ENCODE measurements around the gene ADGRG1. TPM values are rescaled to one million over a fixed set of nuclear protein-coding genes. Genes with fewer than 3 reads are reported as not detected.

ADGRG1 gene
- total RNA-seq, 1 experiment from 2014 or later = 2.0 TPM

DNA sequence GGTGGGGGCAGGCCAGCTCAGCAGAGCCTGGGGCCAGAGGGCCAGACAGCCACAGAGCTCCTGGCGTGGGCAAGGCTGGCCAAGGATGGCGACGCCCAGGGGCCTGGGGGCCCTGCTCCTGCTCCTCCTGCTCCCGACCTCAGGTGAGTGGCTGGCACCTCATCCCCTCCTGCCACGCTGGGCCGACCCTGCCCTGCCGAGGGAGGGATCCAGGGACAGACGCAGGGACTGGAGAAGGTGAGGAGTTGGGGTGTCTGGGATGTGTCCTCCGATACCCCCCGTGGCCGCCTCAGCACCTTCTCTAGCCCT lies 39.8 kb downstream of the ADGRG1 start, which contains the start of gene ADGRG3:
ADGRG3 (plus strand) TSS at position 44 of the 309 bp plus-strand sequence; CDS start at position 86, 42 bp downstream.
- H3K4me3 Mint-ChIP-seq = no peak within 1 kb of the TSS
- no peak within 1 kb of the TSS for H3K27ac Mint-ChIP-seq
- H3K9me3 Mint-ChIP-seq = no peaks in the 10 kb centered on the region
- no peaks in the 10 kb centered on the region for H3K27me3 Mint-ChIP-seq (ENCODE audit: low read depth)
- no peaks in the 10 kb centered on the region for H3K36me3 Mint-ChIP-seq
- POLR2A ChIA-PET = no interaction called here
- ATAC-seq = no peak
- DNase-seq (ENCODE audit: low spot score) = no peak
- no peaks in the 10 kb centered on the region for H3K4me1 Mint-ChIP-seq
- TF ChIP-seq SOX15 (CRISPR knock-in tag; IDR thresholded peaks at IDR 0.05) (no peak), ATF2 (CRISPR knock-in tag; IDR thresholded peaks at IDR 0.05; ENCODE audit: borderline replicate concordance, low read depth) (no peak), EMX1 (CRISPR knock-in tag; IDR thresholded peaks at IDR 0.05) (no peak), ZNF396 (CRISPR knock-in tag; IDR thresholded peaks at IDR 0.05; ENCODE audit: borderline replicate concordance) (no peak), SMAD4 (CRISPR knock-in tag; IDR thresholded peaks at IDR 0.05) (no peak), FOXJ3 (CRISPR knock-in tag; IDR thresholded peaks at IDR 0.05; ENCODE audit: borderline replicate concordance) (no peak), GRHL2 (CRISPR knock-in tag; IDR thresholded peaks at IDR 0.05; ENCODE audit: insufficient replicate concordance, severe bottlenecking) (no peak), NFE2L1 (CRISPR knock-in tag; IDR thresholded peaks at IDR 0.05) (no peak), NFYB (CRISPR knock-in tag; conservative IDR thresholded peaks at IDR 0.05; ENCODE audit: low read depth) (no peak), ZBTB21 (CRISPR knock-in tag; IDR thresholded peaks at IDR 0.05; ENCODE audit: borderline replicate concordance) (no peak), JUN (CRISPR knock-in tag; IDR thresholded peaks at IDR 0.05) (no peak), ZNF512 (CRISPR knock-in tag; IDR thresholded peaks at IDR 0.05; ENCODE audit: borderline replicate concordance) (no peak), USF1 (CRISPR knock-in tag; IDR thresholded peaks at IDR 0.05) (no peak), ERG (CRISPR knock-in tag; IDR thresholded peaks at IDR 0.05) (no peak), E2F5 (CRISPR knock-in tag; IDR thresholded peaks at IDR 0.05) (no peak)
- TF ChIP-seq, protein P1, sequence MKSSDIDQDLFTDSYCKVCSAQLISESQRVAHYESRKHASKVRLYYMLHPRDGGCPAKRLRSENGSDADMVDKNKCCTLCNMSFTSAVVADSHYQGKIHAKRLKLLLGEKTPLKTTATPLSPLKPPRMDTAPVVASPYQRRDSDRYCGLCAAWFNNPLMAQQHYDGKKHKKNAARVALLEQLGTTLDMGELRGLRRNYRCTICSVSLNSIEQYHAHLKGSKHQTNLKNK (CRISPR knock-in tag; IDR thresholded peaks at IDR 0.05) = no peak
- CTCF ChIA-PET = interaction anchor here (0.6 to 3.3 kb wide), 14 partner anchors 9 to 119 kb away, joined by 3 to 24 read pairs (median 4); partner anchors contain the start of gene KATNB1

- peaks cover 5% of the 10 kb centered on the region for H3K27me3 Mint-ChIP-seq (ENCODE audit: low read depth)
- no peak for ATAC-seq
- TF ChIP-seq GRHL2 (CRISPR knock-in tag; IDR thresholded peaks at IDR 0.05; ENCODE audit: insufficient replicate concordance, severe bottlenecking) (no peak), USF1 (CRISPR knock-in tag; IDR thresholded peaks at IDR 0.05) (no peak), TEAD1 (CRISPR knock-in tag; IDR thresholded peaks at IDR 0.05) (no peak), RORB (CRISPR knock-in tag; IDR thresholded peaks at IDR 0.05) (no peak), EMX1 (CRISPR knock-in tag; IDR thresholded peaks at IDR 0.05) (no peak), ETV6 (CRISPR knock-in tag; IDR thresholded peaks at IDR 0.05) (no peak), SMAD4 (CRISPR knock-in tag; IDR thresholded peaks at IDR 0.05) (no peak), IRF2 (CRISPR knock-in tag; IDR thresholded peaks at IDR 0.05; ENCODE audit: borderline replicate concordance, low read depth) (no peak), SOX15 (CRISPR knock-in tag; IDR thresholded peaks at IDR 0.05) (no peak), ZNF423 (CRISPR knock-in tag; IDR thresholded peaks at IDR 0.05) (no peak), NR3C1 (CRISPR knock-in tag; conservative IDR thresholded peaks at IDR 0.05; ENCODE audit: low read depth) (no peak), ELF4 (CRISPR knock-in tag; IDR thresholded peaks at IDR 0.05; ENCODE audit: low read depth) (no peak)
- TF ChIP-seq, protein P2, sequence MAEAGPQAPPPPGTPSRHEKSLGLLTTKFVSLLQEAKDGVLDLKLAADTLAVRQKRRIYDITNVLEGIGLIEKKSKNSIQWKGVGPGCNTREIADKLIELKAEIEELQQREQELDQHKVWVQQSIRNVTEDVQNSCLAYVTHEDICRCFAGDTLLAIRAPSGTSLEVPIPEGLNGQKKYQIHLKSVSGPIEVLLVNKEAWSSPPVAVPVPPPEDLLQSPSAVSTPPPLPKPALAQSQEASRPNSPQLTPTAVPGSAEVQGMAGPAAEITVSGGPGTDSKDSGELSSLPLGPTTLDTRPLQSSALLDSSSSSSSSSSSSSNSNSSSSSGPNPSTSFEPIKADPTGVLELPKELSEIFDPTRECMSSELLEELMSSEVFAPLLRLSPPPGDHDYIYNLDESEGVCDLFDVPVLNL (CRISPR knock-in tag; IDR thresholded peaks at IDR 0.05; ENCODE audit: borderline replicate concordance, low read depth) = no peak
- TF ChIP-seq, protein P3, sequence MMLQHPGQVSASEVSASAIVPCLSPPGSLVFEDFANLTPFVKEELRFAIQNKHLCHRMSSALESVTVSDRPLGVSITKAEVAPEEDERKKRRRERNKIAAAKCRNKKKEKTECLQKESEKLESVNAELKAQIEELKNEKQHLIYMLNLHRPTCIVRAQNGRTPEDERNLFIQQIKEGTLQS (CRISPR knock-in tag; conservative IDR thresholded peaks at IDR 0.05) = no peak
- no peaks in the 10 kb centered on the region for H3K36me3 Mint-ChIP-seq
- H3K4me1 Mint-ChIP-seq = no peaks in the 10 kb centered on the region
- no peak for DNase-seq (ENCODE audit: low spot score)
- H3K27ac Mint-ChIP-seq = no peak overlapping the region
- no peak overlapping the region for H3K4me3 Mint-ChIP-seq
- CTCF ChIA-PET = interaction anchor here (0.6 to 3.3 kb wide), 5 partner anchors 8 to 67 kb away, joined by 3 to 24 read pairs (median 4); partner anchors contain the start of genes DRC7 and KATNB1
- POLR2A ChIA-PET = no interaction called here
- H3K9me3 Mint-ChIP-seq = no peaks in the 10 kb centered on the region
Measured at GRCh38 chr16:57668630-57669475, 40.4 kb downstream of the ADGRG1 start.
